Measurements from ENCODE around the gene MEAK7.
A peak's percentile ranks its signal among the peaks of the same experiment; 100 is the strongest.

MEAK7 gene

DNA sequence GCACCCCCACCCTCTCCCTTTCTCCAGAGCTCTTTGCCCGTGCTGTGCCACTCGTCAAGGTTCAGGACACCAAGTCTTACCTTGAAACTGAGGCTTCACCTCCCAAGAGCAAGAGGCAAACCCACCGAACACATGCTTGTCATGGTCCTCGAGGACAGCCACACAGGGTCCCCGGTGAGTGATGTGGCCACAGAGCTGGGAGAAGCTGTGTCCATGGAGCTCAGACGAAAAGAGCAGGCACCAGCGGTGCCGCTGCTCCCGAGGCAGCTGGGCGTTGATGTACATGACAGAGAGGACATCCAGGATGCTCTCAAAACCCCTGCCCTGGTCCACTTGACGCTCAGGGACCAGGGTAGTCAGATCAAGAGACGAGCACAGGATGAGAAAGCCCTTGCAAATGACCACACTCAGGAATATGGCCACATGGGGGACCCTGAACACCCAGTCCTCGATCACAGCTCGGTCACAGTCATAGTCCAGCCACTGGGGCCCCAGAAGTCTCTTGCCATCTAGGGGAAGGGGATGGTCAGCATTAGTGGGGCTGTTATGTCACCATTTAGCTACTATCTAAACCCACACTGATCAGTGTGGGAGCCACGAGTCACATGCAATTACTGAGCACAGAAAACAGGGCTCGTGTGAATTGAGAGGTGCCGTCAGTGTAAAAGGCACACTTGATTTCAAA is 17.8 kb downstream of the MEAK7 start:
- DNase-seq (ENCODE audit: low read depth), result no peak

DNA sequence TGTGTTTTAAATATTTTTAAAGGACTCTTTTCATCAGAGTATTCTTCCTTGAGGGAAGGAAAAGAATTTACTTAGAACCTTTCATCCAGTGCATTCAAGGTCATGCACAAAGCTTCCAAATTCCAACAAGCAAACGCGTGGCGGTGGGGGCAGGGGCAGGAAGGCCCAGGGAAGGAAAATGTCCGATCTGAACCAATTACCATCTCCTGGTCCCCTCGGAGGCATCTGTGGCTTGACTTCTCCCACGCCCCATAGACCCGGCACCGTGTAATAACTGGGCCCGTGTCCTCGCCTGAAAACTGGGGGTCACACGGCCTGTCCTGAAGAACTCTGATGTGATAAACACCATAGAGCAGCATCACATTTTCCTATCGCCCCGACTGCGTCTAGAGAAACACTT is 18.3 kb downstream of the MEAK7 start:
- no peak for DNase-seq (ENCODE audit: low read depth)

DNA sequence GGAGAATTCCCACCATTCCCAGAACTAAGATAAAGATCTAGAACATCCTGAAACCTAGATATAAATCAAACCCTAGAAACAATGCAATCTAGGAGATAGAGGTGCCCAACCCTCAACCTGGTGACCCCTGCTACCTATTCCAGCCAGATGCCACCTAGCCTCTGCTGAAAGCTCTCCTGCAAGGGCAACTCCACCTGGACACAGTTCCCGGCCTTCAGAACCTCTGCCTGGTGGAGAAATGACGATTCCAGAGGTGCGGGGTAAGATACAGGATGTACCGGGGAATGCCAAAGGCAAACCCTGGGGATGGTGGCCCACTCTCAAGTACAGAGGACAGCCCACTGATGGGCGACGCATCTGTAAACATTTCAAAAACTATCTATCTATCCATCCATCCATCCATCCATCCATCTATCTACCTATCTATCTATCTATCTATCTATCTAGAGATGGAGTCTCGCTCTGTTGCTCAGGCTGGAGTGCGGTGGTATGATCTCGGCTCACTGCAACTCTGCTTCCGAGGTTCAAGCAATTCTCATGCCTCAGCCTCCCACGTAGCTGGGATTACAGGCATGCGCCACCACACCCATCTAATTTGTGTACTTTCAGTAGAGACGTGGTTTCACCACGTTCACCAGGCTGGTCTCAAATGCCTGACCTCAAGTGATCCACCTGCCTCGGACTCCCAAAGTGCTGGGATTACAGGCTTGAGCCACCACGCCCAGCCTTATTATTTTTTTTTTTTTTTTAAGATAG is 19.0 kb downstream of the MEAK7 start:
- no peak for DNase-seq (ENCODE audit: low read depth)

DNA sequence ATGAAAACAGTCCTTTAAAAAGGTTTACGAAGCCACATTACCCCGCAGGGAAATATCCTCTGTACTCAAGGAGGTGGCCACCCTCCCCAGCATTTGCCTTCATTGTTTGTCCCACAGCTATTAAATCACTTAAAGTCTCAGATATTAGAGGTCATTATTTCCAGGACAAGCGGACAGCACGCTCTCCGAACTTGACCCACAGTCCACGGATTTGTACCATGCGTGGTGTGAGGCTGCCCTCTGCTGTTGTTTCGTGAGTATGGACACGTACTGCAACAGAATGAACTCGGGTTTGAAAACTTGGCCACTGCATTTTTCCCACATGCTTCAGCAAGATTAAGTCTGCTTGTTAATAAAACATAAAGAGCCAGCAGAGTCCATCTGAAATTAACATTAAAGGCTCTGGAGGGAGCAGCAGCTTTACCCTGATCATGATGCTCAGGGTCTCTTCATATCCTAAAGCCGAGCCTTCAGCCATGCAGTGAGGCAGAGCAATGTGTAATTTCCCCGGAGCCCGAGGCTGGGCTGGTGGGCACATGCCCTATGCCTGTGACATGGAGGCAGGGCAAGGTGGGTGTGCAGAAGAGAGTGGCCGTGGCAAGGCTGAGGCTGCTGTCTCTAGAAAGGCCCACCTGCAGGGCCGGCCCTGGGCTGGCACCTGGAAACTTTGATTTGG is 19.7 kb downstream of the MEAK7 start:
- no peak for DNase-seq (ENCODE audit: low read depth)

DNA sequence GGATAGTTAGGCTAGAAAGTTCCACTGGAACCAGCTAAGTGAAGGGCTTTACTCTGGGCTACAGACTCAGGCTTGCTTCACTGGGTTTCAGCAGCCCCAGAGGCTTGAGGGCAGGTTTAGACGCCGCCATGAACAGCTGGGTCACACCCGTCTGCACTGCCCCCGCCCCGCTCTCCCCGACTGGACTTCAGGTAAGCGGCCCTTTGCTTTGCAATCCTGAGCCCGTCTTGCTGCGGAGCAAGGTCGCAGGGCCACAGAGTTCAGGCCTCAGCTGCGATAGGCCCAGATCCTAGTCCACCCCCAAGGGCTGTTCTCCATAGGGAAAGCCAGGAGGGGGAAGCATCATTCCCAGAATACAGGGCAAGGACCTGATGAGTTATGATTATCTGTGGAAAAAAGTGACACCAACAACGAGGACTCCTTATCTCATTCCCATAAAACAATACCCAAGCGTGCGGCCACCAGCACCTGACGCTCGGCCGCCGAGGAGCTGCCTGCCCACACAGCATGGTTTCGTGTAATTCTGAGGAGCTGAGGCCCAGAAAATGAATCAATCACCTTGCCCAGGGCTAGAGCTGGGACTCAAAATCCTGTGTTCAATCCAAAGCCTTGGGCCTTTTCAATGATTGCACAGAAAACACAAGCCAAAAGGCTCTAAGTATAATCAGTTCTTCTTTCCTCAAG is 20.4 kb downstream of the MEAK7 start:
- DNase-seq (ENCODE audit: low read depth), result no peak

DNA sequence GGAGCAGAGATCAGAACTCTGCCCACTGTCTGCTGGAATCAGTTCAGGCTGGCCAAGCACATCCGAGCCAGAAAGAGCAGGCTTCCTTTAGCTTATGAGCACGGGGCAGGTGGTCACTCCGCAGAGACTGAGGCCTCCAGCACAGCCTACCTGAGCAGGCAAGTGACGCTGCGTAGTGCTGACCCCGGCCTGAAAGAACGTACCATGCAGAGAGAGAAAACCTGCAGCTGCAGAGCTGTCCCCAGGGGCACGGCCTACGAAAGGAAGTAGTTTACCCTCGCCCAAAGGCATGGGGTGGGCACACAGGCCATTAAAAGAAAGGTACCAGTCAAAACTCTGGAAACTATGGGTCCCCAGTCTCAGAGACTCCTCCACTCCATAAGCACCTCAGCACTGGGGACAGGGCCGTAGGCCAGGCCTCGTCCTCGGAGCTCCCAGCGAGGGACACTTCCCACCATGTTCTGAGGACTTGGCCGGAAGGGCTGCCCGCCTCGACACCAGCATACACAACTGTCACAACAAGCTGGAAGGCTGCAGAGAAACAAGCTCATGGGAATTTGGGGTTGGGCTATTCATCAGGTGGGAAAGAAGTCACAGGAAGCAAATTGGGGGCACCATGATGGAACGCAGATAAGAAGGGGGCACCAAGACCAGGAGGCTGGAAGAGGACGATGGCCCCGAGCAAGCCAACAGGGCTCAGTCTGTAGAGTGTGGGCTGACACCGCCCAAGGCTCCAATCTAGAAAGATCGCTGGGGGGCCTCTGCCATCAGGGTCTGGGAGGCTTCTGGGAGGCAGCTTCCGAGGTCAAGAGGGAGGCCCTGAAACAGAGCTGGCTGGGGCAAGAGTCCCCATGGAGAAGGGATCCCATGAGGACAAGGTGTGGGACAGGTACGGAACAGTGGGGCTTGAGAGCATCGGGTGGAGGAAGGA is 21.2 kb downstream of the MEAK7 start:
- no peak for DNase-seq (ENCODE audit: low read depth)

DNA sequence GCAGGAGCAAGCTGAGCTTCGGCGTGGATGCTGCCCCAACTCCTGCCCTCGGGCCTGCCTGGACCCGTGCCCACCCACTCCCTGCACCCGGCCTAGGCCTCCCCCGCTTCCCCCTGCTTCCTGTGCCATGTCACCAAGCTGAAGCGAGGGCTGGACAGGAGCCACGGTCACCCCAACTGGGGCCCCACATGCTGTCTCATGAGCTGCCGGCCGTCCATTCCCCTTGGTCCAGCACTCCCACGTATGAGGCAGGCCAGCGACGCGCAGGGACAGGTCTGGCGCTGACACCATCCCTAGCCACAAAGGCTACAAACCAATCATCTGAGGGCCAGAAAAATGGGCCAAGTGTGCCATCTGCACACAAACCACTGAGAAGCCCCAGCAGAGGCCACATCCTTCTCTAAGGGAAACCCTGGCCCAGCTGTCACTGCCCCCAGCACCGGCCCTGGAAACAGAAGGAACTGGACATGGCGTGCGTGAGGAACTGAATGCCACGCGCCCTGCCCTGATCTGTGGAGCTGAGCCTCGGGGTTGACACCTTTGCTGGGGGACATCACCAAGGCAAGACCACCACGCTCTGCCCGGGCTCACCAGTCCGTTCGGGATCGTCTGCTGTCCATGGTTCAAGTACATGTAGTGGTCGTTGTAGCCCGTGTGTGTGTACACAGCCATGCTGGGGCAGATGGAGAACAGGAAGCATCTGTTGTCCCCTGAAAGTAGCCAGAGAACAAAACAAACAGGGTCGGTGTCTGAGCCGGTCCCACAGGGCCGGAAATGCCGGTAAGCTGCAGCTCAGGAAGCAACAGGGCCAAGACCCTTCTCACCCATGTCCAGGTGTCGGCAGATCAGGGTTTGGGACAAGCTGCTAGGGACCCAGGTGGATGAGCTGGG is 22.2 kb downstream of the MEAK7 start:
- no peak for DNase-seq (ENCODE audit: low read depth)

DNA sequence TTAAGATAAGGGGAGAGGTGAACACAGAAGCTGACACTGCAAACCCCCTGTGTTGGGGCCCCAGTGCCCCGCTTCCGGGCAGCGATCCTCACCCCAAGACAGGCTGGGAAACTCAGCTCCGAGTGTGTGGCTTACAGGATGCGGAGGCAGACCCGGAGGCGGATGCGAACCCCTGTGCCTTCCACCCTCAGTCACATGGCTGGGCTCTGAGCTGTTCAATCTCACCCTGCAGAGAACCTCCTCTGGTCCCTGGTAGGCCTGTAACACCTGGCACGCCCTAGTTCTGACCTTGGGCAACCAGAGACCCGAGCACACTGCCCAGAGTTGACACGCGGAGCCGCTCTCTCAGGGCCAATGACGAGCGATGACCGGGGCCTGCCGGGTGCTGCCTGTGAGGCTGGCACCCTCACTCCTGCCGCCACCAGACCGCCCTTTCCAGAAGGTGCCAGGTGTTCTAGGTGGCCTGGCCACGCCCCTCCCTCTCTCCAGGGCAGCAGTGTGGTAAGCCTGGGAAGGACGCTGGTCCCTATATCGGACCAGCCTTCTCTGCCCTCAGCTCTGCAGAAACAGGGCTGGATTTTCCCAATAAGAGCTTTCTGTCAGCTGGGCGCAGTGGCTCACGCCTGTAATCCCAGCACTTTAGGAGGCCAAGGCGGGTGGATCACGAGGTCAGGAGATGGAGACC is 23.3 kb downstream of the MEAK7 start:
- no peak for DNase-seq (ENCODE audit: low read depth)

DNA sequence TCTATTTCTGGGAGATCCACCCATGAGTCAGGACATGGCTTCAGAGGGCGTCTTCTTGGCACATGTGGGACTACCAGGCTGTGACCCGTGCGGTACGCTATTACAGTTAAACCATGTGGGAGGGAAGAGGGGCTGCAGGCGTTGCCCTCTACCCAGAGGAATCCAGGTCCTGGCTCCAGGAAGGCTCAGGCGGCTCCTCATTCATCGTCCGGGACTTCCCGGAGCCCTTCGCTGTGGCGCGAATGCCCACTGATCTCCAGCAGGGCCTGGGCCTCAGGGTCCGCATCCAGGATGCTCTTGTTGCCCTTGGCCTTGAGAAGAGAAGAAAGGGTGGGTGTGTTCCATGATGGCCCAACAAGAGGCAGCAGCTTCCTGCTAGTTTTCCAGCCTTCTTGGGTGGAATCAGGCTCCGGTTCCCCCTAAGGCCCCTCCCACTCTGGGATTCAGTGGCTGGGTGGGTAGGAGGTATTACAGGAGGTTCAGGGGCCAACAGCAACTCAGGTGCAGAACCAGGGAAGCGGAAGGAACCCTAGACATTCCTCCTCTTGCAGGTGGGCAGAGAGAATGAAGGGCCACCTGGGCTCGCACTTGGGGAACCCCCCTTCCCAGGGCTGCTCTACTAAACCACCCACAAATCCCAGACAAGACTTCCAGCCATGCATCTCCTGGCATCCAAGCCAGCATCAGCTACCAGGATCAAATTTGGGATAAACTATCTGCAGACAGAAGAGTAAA is 24.6 kb downstream of the MEAK7 start:
- no peak for DNase-seq (ENCODE audit: low read depth)

DNA sequence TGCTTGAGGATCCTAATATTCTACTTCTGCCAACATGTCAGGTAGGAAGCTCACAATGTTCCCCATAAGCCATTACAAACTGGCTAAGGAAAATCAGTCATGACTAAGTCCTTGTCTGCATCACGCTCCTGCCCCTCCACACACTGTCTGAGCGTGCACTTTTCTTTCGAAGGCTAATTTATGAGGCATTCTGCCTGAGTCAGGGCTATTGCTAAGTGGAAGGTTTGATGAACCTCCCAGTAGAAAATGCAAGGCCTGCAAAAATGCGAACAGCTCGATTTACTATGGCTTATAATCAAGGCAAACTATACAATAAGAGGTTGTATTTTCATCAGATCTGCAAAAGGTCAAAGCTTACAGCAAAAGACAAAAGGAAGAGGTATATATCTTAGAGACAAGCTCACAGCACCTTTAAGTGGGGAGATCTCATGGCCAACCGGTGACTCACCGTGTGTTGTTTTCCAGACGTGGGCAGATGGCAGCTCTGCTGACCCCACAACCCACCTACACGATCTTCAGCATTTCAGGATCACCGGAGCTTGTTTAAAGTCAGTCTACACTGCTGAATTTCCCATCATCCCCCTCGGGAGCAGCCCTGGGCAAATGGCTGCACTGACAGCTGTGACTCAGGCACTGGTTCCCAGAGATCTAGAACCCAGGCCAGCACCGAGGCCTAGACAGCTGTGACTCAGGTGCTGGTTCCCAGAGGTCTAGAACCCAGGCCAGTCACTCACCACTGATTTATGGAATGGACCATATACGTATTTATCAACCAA is 26.1 kb downstream of the MEAK7 start:
- peak; percentile 37 for DNase-seq (ENCODE audit: low read depth)

DNA sequence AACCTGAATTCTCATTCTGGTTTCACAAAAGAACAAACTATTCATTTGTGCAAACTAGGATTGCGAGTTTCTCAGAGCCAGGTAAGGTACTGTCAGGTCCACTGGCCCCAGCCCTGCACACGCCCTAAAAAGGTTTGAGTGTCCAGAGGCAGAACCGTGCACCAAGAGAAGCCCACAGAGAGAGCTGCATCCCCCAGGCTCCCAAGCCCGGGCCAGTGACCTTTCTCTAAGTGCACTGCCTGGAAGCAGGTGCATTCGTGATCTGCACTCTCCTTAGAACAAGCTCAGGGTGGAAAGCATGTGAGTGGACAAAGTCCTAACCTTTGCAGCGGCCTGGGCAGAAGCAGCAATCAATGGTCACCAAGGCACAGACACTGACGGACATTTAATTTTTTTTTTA is 26.8 kb downstream of the MEAK7 start:
- no peak for DNase-seq (ENCODE audit: low read depth)

DNA sequence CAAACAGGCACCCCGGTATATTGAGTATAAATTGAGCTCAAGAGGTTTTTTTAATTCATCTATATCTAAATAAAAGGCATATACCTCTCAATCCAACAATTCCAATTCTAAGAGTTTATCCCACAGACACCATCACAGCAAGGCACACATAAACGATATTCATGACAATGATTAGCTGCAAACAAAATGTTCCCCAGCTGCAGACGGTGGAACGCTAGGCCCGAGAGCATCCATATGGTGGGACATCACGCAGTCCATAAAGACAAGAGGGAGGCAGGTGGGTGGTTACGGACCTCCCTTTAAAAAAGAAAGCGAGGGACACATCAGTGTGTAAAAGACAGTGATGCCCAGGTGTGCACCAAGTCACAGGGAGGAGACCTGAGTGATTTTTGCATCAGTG is 28.1 kb downstream of the MEAK7 start:
- DNase-seq (ENCODE audit: low read depth), result no peak

DNA sequence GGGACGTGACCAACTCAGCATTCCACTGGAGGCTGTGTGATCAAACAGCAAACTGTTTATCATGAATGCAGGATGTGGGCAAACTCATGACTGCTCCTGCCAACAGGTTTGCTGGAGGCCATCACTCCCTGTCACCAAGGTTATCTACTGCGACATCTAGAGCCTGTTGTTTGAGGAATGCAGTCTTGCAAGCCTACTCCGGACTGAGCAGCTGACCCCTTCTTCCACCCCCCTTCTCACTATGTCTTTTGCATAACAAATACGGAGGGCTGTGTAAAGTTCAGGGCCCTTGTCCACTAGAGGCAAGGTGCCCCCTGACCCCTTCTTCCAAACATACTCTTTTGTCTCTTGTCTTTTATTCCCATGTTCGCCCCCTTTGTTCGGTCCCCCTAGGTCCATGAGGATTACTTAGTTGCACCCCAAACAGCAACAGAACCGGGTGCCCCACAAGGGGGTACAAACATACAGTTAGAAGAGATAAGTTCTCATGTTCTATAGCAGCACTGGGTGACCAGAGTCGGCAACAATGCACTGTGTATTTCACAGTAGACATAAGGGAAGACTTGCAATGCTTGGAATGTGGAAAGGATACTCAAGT is 28.7 kb downstream of the MEAK7 start:
- DNase-seq (ENCODE audit: low read depth), result no peak

DNA sequence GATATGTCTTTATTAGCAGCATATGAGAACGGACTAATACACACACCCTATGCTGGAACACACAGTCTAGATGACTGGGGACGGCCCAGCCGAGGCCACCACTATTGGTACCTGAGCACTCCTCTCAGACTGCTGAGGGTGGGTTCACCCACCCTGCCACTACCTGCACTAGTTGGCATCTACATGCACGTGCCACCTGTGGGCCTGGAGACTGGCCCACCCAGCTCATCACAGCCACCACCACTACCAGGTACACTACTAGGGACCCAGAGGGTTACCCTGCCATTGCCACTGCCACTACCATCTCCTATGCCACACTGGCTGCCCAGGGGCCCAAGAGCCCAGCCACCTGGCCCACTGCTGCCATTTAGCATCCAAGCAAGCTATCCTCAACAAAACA is 32.5 kb downstream of the MEAK7 start:
- no peak for DNase-seq (ENCODE audit: low read depth)

DNA sequence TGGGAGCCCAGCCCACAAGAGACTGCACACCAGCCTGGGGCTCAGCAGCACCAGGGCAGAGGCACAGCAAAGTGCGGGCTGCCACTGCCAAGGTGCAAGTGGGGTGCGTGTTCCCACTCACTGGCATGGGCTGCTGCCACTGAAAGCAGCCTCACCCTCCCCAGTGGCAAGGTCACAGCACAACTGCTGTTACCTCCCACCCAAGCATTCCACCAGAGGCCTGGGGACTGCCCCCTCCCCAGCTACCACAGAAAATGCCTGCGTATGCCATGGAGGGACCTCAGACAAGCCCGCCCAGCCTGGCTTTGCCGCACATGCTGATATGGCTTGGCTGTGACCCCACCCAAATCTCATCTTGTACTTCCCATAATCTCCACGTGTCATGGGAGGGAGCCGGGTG is 33.1 kb downstream of the MEAK7 start:
- no peak for DNase-seq (ENCODE audit: low read depth)

DNA sequence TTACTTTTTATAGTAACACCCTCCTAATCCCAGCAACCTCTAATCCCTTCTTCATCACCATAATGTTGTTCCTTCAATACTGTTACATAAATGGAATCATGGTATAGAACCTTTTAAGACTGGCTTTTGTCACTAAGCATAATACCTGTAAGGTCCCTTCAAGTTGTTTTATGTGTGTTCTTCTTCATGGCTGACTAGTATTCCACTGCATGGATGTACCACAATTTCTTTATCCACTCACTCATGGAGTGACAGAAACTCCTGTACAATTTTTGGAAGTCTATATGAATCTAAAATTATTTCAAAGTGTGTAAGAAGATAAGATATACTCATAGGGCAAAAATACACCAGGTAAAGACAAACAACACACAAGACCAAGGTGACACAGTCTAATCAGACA is 36.8 kb downstream of the MEAK7 start:
- DNase-seq (ENCODE audit: low read depth), result no peak

DNA sequence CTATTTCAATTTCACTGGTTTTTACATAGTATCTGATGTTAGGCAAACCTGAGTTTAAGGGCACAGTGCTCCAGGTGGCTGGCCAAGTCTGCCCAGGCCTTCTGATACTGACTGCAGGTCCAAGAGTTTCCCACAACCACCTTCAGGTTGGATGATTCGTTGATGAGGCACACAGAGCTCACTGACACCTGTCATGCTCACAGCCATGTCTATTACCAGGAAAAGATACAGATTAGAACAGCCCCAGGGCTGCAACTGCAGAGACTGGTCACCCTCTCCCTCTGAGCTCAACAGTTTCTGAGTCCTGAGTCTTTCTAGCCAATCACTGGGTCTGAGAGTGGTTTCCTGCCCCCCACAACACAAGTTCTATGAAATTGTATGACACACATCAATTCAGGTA is 37.2 kb downstream of the MEAK7 start:
- no peak for DNase-seq (ENCODE audit: low read depth)

DNA sequence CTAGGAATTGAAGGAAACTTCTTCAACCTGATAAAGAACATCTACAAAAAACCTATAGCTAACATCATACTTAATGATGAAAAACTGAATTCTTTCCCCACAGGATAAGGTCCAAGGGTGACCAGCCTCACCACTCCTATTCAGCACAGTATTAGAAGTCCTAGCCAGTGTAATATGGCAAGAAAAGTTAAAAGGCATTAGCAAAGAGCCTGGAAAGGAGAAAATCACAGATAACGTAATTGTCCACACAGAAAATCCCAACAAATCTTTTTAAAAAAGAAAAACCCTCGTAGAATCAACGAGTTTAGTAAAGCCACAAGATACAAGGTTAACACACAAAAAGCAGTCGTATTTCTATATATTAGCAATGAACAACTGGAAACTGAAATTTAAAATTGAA is 37.8 kb downstream of the MEAK7 start:
- no peak for DNase-seq (ENCODE audit: low read depth)
